HG03558 (cell line): Measurements from ENCODE around the gene GRIN1.

Experiments used
- ATAC-seq: cut with Tn5 transposase; IDR thresholded peaks from one replicate; pipeline ENCODE4 v1.9.1; 2021; ENCODE audit warnings: moderate number of reproducible peaks; ENCODE audit not compliant: unreplicated experiment; ENCODE audit errors: extremely low read depth

The GRIN1 gene

DNA sequence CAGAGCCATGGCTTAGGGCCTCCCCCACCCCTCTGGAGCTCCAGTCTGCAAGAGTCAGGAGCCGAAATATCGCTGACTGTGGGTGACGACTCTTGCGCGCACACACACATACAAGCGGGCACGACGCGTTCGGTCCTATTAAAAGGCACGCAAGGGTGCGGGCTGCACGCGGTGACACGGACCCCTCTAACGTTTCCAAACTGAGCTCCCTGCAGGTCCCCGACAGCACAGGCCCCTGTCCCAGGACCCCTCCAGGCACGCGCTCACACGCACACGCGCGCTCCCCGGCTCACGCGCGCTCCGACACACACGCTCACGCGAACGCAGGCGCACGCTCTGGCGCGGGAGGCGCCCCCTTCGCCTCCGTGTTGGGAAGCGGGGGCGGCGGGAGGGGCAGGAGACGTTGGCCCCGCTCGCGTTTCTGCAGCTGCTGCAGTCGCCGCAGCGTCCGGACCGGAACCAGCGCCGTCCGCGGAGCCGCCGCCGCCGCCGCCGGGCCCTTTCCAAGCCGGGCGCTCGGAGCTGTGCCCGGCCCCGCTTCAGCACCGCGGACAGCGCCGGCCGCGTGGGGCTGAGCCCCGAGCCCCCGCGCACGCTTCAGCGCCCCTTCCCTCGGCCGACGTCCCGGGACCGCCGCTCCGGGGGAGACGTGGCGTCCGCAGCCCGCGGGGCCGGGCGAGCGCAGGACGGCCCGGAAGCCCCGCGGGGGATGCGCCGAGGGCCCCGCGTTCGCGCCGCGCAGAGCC is at the start of gene GRIN1:
Gene GRIN1 (plus strand): TSS at position 433 of the 746 bp plus-strand sequence. CDS start 333 bp downstream, outside the sequence.
- ATAC-seq, result no peak

DNA sequence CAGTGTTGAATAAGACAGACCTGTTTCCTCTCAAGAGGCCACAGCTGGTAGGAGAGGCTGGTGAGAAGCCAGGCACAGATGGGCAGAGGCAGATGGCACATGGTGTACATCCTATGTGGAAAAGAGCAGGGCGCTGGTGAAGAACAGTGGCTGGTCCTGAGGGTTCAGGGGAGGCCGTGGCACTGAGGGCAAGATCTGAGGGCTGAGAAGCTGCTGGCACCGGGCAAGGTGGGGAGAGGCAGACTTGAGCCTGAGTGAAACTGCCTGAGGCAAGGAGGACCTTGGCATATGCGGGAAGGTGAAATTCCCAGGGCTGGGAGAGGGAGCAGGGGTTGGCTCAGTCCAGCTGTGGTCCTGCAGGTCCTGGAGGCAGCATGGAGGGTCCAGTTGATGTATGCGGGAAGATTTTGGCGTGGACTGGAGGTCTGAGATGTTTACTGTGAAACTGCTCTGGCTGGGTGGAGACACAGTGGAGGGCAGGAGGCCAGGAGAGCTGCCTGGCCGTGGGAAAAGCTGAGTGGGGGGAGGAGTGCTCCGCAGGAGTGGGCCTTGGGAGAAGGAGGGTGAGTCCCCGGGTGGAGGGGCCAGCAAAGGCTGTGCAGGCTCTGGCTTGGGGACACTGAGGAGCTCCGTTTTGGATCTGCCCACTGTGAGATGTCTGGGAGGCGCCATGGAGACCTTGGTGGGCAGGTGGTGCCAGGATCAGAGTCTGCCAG is 49.6 kb upstream of the GRIN1 start:
- no peak for ATAC-seq

GRCh38 chr9:137095664-137096517 is 43.1 kb upstream of the GRIN1 start:
- ATAC-seq, result peak; percentile 42

DNA sequence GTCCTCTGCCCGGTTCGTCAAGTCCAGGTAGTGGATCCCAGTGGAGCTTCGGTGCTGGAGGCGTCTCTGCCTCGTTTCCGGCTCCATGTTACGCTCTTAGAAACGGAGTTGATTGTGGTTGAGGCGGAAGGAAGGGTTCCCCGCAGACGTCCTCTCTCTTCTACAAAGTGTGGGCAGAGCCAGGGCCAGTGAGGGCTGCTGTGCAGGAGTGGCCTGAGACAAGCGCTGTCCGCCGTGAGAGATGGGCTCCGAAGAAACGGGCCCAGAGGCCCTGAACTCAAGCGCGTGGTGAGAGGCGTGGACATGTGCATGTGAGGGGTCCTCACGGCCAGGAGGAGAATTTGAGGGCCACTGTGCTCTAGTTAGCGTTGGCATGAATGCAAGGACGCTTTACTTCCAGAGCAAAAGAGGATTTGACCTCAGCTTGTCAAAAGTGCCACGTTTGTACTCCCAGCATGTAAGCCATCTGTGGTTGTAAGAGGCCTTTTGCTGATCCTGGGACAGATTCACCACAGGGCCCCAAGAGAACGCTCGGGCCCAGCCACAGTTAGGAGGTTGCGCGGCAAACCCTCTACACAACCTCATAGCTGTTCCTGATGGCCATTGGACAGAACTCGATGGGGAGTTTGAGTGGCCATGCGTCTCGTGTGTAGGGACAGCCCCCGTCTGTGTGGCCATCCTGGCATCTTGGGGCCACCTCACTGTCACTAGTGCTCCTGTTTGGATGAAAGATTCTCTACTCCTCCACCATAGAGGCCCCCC is 42.0 kb upstream of the GRIN1 start:
- no peak for ATAC-seq

- ATAC-seq, result no peak
These were observed 41.0 kb upstream of the GRIN1 start for GRCh38 chr9:137097761-137098462.

DNA sequence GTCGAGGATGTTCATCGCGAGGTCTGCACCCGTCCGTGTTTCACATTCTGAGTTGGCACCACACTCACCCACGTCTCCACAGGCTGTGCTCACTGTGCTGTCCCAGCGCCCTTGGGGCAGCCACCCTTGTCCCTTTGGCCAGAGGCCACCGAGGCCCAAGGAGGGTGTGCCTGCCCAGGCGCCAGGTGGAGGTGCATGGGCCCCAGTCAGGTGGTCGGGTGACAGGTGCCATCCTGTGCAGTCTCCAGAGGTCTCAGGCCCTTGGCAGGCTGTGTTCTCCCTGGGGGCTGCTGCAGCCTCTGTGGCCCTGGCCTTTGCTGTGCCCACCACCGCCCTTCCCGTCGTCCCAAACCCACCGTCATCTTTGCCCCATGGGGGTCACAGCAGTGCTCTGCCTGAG is 39.7 kb upstream of the GRIN1 start:
- no peak for ATAC-seq

GRCh38 chr9:137103206-137103999 is 35.6 kb upstream of the GRIN1 start:
- ATAC-seq, result no peak

DNA sequence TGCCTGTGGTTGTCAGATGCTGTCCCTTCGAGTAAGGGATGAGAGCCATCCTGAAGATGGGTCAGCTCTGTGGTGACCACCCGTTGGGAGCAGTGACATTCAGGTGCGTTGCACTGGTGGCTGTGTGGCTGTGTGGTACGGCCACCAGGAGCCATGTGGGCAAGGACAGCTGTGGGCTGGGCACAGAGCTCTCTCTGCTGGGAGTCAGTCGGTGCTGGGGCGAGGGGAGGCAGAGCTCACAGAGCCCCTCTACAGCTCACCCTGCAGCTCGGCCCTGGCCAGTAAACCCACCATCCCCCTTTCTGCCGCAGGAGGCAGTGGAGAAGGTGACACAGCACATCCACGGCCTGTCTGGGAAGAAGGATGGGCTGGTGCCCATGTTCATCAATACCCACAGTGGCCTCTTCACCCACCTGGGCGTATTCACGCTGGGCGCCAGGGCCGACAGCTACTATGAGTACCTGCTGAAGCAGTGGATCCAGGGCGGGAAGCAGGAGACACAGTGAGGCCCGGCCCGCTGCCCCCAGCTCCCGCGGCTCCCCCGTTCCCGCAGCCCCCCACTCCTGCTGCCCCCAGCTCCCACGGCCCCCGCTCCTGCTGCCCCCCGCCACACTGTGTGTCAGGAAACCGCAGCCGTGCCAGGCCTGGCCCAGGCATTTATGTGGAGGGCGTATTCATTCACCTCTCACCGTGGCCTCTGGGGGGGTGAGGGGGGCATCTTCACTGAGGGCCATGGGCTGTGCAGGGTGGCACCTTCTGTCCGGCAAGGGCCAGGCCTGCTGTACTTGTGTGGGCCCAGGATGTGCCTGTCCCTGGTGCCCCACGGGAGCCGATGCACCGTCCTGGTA is 32.9 kb upstream of the GRIN1 start:
- ATAC-seq, result no peak

- no peak for ATAC-seq
These were observed 32.2 kb upstream of the GRIN1 start for GRCh38 chr9:137106662-137107250.

- ATAC-seq, result no peak
These were observed 31.5 kb upstream of the GRIN1 start for GRCh38 chr9:137107312-137107921.

DNA sequence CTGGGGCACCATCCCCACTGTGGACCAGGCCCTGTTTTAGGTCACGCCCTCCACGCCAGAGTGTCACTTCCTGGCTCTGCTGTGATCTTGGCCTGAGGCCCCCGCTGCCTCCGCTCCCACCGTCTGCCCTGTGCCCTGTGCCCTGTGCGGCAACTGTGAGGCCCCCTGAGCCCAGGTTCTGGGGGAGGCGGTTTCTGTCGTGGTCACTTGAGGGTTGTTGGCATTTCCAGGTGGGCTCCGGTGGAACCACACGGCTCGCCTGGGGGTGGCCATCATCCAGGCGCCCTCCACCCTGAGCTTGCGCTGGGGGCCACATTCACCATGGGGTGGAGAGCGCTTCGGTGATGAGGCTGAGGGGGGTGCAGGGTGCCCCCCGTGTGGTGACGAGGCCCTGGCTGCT is 31.0 kb upstream of the GRIN1 start:
- ATAC-seq, result no peak

- no peak for ATAC-seq
These were observed 30.2 kb upstream of the GRIN1 start for GRCh38 chr9:137108608-137109249.

- no peak for ATAC-seq
These were observed 29.5 kb upstream of the GRIN1 start for GRCh38 chr9:137109250-137110146.

- no peak for ATAC-seq
These were observed 28.6 kb upstream of the GRIN1 start for GRCh38 chr9:137110147-137110910.
